Gastroesophageal sphincter (tissue), 3 donors: ENCODE measurements around the gene RTN1.

ENCODE experiments used
- CTCF ChIP-seq, 4 experiments: fragments of 200-600 bp in 2 of 4; fragments of 450-650 bp in 2 of 4; sonication (generic) in 1 of 4; IDR thresholded peaks; one replicate each; pipeline ENCODE4 v1.5.1; 2017 to 2019; ENCODE audit warnings: antibody characterized with exemption in 4 of 4, mild to moderate bottlenecking in 2 of 4, moderate library complexity in 2 of 4
- EP300 ChIP-seq: sonication (generic); formaldehyde crosslinking; IDR thresholded peaks from one replicate; pipeline ENCODE4 v1.6.1; 2017; ENCODE audit warnings: antibody characterized with exemption, mild to moderate bottlenecking
- POLR2A ChIP-seq, 2 donors: fragments of 450-650 bp; IDR thresholded peaks; one replicate each; pipeline ENCODE4 v1.6.1; 2017; ENCODE audit warnings: antibody characterized with exemption in 2 of 2, mild to moderate bottlenecking in 2 of 2, moderate library complexity in 1 of 2
- POLR2AphosphoS5 ChIP-seq: sonication (generic); formaldehyde crosslinking; IDR thresholded peaks from one replicate; pipeline ENCODE4 v1.6.1; 2017; ENCODE audit warnings: antibody characterized with exemption

- no peak for TF ChIP-seq CTCF (IDR thresholded peaks at IDR 0.05)
- TF ChIP-seq POLR2A (IDR thresholded peaks at IDR 0.05): no peak
- TF ChIP-seq POLR2AphosphoS5: no peak
- no peak for TF ChIP-seq EP300
These were observed 26.3 kb downstream of the RTN1 start for GRCh38 chr14:59844186-59844812.
